ENCODE measurements around the gene CHAC1.
A peak's percentile ranks its signal among the peaks of the same experiment; 100 is the strongest.

Gene CHAC1

GRCh38 chr15:40925495-40925862 lies 27.8 kb upstream of the CHAC1 start:
- DNase-seq = no peak

GRCh38 chr15:40925863-40926658 lies 27.2 kb upstream of the CHAC1 start:
- no peak for DNase-seq

GRCh38 chr15:40926659-40927494 lies 26.4 kb upstream of the CHAC1 start:
- no peak for DNase-seq

- DNase-seq = no peak
Measured at GRCh38 chr15:40927495-40927872, 25.8 kb upstream of the CHAC1 start.

- DNase-seq = no peak
Measured at GRCh38 chr15:40927873-40928806, 25.1 kb upstream of the CHAC1 start.

GRCh38 chr15:40928821-40929659 lies 24.2 kb upstream of the CHAC1 start, which contains the start of gene DLL4:
Gene DLL4 (plus strand): TSS chr15:40929340. CDS start chr15:40929669, 329 bp downstream.
- DNase-seq = peak; percentile 80

- DNase-seq = peak; percentile 75
Measured at GRCh38 chr15:40929660-40930429, 23.4 kb upstream of the CHAC1 start.

- peak; percentile 62 for DNase-seq
Measured at GRCh38 chr15:40930430-40931299, 22.6 kb upstream of the CHAC1 start.

GRCh38 chr15:40931300-40932142 lies 21.8 kb upstream of the CHAC1 start:
- DNase-seq = no peak

- no peak for DNase-seq
Measured at GRCh38 chr15:40932156-40932555, 21.1 kb upstream of the CHAC1 start.

- DNase-seq = no peak
Measured at GRCh38 chr15:40932649-40933516, 20.4 kb upstream of the CHAC1 start.

- no peak for DNase-seq
Measured at GRCh38 chr15:40933517-40933902, 19.8 kb upstream of the CHAC1 start.

GRCh38 chr15:40934457-40934856 lies 18.8 kb upstream of the CHAC1 start:
- no peak for DNase-seq

- DNase-seq = no peak
Measured at GRCh38 chr15:40936234-40936708, 17.0 kb upstream of the CHAC1 start.

- DNase-seq = no peak
Measured at GRCh38 chr15:40936709-40937666, 16.3 kb upstream of the CHAC1 start.

- no peak for DNase-seq
Measured at GRCh38 chr15:40937762-40938535, 15.3 kb upstream of the CHAC1 start.

Data from left hindlimb (tissue), 1 donor.